K562 (cell line): ENCODE results near the gene ENTPD6. TPM values are rescaled to one million over a fixed set of nuclear protein-coding genes. Genes with fewer than 3 reads are reported as not detected.

Experiments
- ATAC-seq: fragments of 200-7000 bp; cut with Tn5 transposase; 3 replicates; pipeline ENCODE4 v1.9.1; 2020; ENCODE audit warnings: moderate library complexity
- BruUV-seq: library from RNA; stranded (reverse); fragments of 400-500 nt; replicated peaks from 2 replicates; lab custom pipeline; 2021; lab: Mats Ljungman, UMichigan
- CTCF ChIA-PET: fragments of 300-600 bp; formaldehyde crosslinking; extraction: SDS; loops from one replicate; lab custom pipeline; 2021; ENCODE audit warnings: low intra/inter-chr PET ratio; lab: Yijun Ruan, JAX
- POLR2A ChIA-PET: fragments of 300-600, 350-650 bp; sonication (Branson Sonifier 250); formaldehyde crosslinking; extraction: SDS; loops from one replicate; lab custom pipeline; 2021; ENCODE audit warnings: antibody characterized with exemption, inconsistent platforms; lab: Yijun Ruan, JAX
- DNase-seq, 4 experiments: peaks; one replicate each; pipeline versions ENCODE4 v3.0.0 to v3.0.0-alpha.2; 2011 to 2018; ENCODE audit warnings: low spot score in 3 of 4, mixed read lengths in 3 of 4; ENCODE audit errors: extremely low read depth in 1 of 4
- FAIRE-seq: peaks from 2 replicates; lab custom pipeline; 2011; peaks lifted over from hg19 to GRCh38; lab: Jason Lieb, UNC
- H2AFZ ChIP-seq: 2 replicates; pipeline ENCODE4 v1.6.0; 2011; ENCODE audit warnings: low read depth, low read length, control low read depth, inconsistent platforms
- H3K27ac ChIP-seq: fragments of 200-600 bp; 3 replicates; pipeline ENCODE4 v1.8.0; 2011; ENCODE audit warnings: low read depth, mild to moderate bottlenecking, control low read depth, inconsistent platforms, low read length, moderate library complexity, mixed read lengths; ENCODE audit errors: extremely low read depth
- H3K27me3 ChIP-seq, 2 experiments: fragments of 300-600 bp in 1 of 2; 2 replicates in 1 of 2; 3 replicates in 1 of 2; pipeline versions ENCODE4 v1.6.0 to v1.8.0; 2011; ENCODE audit warnings: inconsistent platforms in 2 of 2, low read length in 2 of 2, mild to moderate bottlenecking in 1 of 2, mixed read lengths in 1 of 2, moderate library complexity in 1 of 2; ENCODE audit not compliant: control insufficient read depth in 2 of 2, insufficient read depth in 2 of 2
- H3K36me3 ChIP-seq: fragments of 300-600 bp; 3 replicates; pipeline ENCODE4 v1.8.0; 2011; ENCODE audit warnings: mild to moderate bottlenecking, low read length, inconsistent platforms; ENCODE audit not compliant: control insufficient read depth, insufficient read depth
- H3K4me1 ChIP-seq, 2 experiments: fragments of 200-600 bp in 1 of 2; replicated peaks in 1 of 2; 2 replicates in 1 of 2; 3 replicates in 1 of 2; pipeline versions ENCODE4 v1.5.1 to v1.8.0; 2011; ENCODE audit warnings: inconsistent platforms in 2 of 2, low read length in 2 of 2, mild to moderate bottlenecking in 1 of 2, mixed read lengths in 1 of 2, moderate library complexity in 1 of 2; ENCODE audit not compliant: control insufficient read depth in 2 of 2, insufficient read depth in 2 of 2
- H3K4me2 ChIP-seq: 2 replicates; pipeline ENCODE4 v1.6.1; 2011; ENCODE audit warnings: low read length, control low read depth, inconsistent platforms, mixed read lengths; ENCODE audit not compliant: insufficient read depth
- H3K4me3 ChIP-seq: fragments of 200-600 bp; sonication (generic), shearing (Covaris generic); 2 replicates; pipeline ENCODE4 v1.5.1; 2016; ENCODE audit warnings: control low read depth, inconsistent platforms
- H3K79me2 ChIP-seq: fragments of 200-600 bp; 3 replicates; pipeline ENCODE4 v1.8.0; 2011; ENCODE audit warnings: low read length, inconsistent platforms; ENCODE audit not compliant: control insufficient read depth, insufficient read depth
- H3K9ac ChIP-seq, 2 experiments: 2 replicates each; pipeline versions ENCODE4 v1.6.0 to v1.6.1; 2011; ENCODE audit warnings: low read depth in 2 of 2, low read length in 2 of 2, control low read depth in 1 of 2, inconsistent platforms in 1 of 2, mild to moderate bottlenecking in 1 of 2, mixed read lengths in 1 of 2; ENCODE audit not compliant: insufficient read depth in 1 of 2
- H3K9me1 ChIP-seq: one replicate; pipeline ENCODE4 v1.6.0; 2011; ENCODE audit warnings: inconsistent platforms, mild to moderate bottlenecking, low read length, moderate library complexity; ENCODE audit not compliant: control insufficient read depth, insufficient read depth
- H3K9me3 ChIP-seq: replicated peaks from 2 replicates; pipeline ENCODE4 v1.5.1; 2011; ENCODE audit warnings: low read depth, low read length, inconsistent platforms; ENCODE audit not compliant: control insufficient read depth, insufficient read depth
- H4K20me1 ChIP-seq: replicated peaks from 2 replicates; pipeline ENCODE4 v1.6.1; 2011; ENCODE audit warnings: low read length, inconsistent platforms, mixed read lengths; ENCODE audit not compliant: control insufficient read depth, insufficient read depth
- ARID4B ChIP-seq: sonication (generic); formaldehyde crosslinking; IDR thresholded peaks from 2 replicates; pipeline ENCODE4 v1.8.0; 2022; ENCODE audit warnings: mild to moderate bottlenecking, missing genetic modification reagents
- ELK3 ChIP-seq: fragments of 450-650 bp; formaldehyde crosslinking; IDR thresholded peaks from 2 replicates; pipeline ENCODE4 v1.4.0; 2020; ENCODE audit warnings: mild to moderate bottlenecking
- FOXJ3 ChIP-seq: sonication (generic); formaldehyde crosslinking; IDR thresholded peaks from 2 replicates; pipeline ENCODE4 v1.4.0; 2020; ENCODE audit warnings: mild to moderate bottlenecking, missing genetic modification reagents
- GTF2B ChIP-seq: IDR thresholded peaks from 2 replicates; pipeline ENCODE4 v1.6.1; 2011; ENCODE audit not compliant: insufficient read length; ENCODE audit errors: extremely low read depth
- MTA3 ChIP-seq: fragments of 450-650 bp; formaldehyde crosslinking; IDR thresholded peaks from 2 replicates; pipeline ENCODE4 v1.6.1; 2017; ENCODE audit warnings: mild to moderate bottlenecking, borderline replicate concordance
- NFATC3 ChIP-seq: fragments of 450-650 bp; IDR thresholded peaks from 2 replicates; pipeline ENCODE4 v1.6.1; 2017; ENCODE audit warnings: mild to moderate bottlenecking
- NR0B1 ChIP-seq: fragments of 450-650 bp; IDR thresholded peaks from one replicate; pipeline ENCODE4 v1.6.1; 2018; ENCODE audit warnings: mild to moderate bottlenecking, moderate library complexity; ENCODE audit not compliant: partially characterized antibody
- NRF1 ChIP-seq, 2 experiments: fragments of 450-650 bp; IDR thresholded peaks in 1 of 2; conservative IDR thresholded peaks in 1 of 2; 2 replicates each; pipeline ENCODE4 v1.6.1; 2014; ENCODE audit warnings: mild to moderate bottlenecking in 2 of 2
- WGBS: fragments of 100-300 bp; shearing (Covaris generic); methylation state at CpG from one replicate; pipeline ENCODE4 v1.1.6; 2016; ENCODE audit warnings: low coverage, mixed read lengths; ENCODE audit not compliant: insufficient coverage; ENCODE audit errors: missing lambda C conversion rate; 5-methylcytosine and 5-hydroxymethylcytosine counted together
- in situ Hi-C: fragments of 300-500 bp; cut with MboI; formaldehyde crosslinking; loops from 4 replicates; pipeline ENCODE4 v1.15.0; 2018; ENCODE audit warnings: inconsistent platforms, mixed read lengths
- intact Hi-C: fragments of 100-400 bp; cut with micrococcal nuclease; formaldehyde crosslinking; loops from 2 replicates; pipeline ENCODE4 v1.14.2; 2022
- polyA plus RNA-seq, 8 experiments: library from polyadenylated mRNA; depleted of rRNA in 4 of 8; stranded (reverse) in 5 of 8; unstranded in 3 of 8; fragments of >200 nt; fragmentation: Nextera tagmentation in 2 of 8; fragmentation: Illumina TruSeq in 1 of 8; extraction: Ambion mirVana in 2 of 8; extraction: Trizol in 1 of 8; gene quantifications; 2 replicates each; pipeline versions ENCODE4 v1.2.1 to v1.2.3, GENCODE V29; 2011 to 2014; ENCODE audit warnings: inconsistent platforms in 1 of 8, missing spikeins in 1 of 8
- total RNA-seq, 7 experiments: library from RNA; depleted of rRNA in 6 of 7; stranded (reverse); fragments of >200 nt in 6 of 7; fragmentation: Illumina TruSeq in 2 of 7; extraction: Trizol in 2 of 7; gene quantifications; 2 replicates each; pipeline versions ENCODE4 v1.2.1 to v1.2.3, GENCODE V29; 2011 to 2021; ENCODE audit warnings: low replicate concordance in 1 of 7

Gene ENTPD6
- total and polyA plus RNA-seq, 9 of the 15 experiments (the other 6 are each of a cell fraction or from before 2014, with no cell fraction given) = 0.82 to 36.8 (median 22.4) TPM

GRCh38 chr20:25194333-25194972 lies 1.1 kb upstream of the ENTPD6 start:
- intact Hi-C loops = no loop called here
- Histone ChIP-seq H3K36me3 (peaks cover 2% of the 10 kb centered on the region; the same call in 1 of the 3 replicates), H2AFZ (no peak overlapping the region), H3K4me1 (peaks cover 7 to 22% of the 10 kb centered on the region in 2 experiments; a peak in 4 of 5 replicates), H3K27ac (no peak overlapping the region), H3K9me1 (peaks cover 2% of the 10 kb centered on the region), H3K4me3 (no peak overlapping the region), H3K79me2 (peaks cover 18% of the 10 kb centered on the region), H3K4me2 (no peak overlapping the region), H3K27me3 (peaks cover 5 to 15% of the 10 kb centered on the region in 2 experiments; a peak in 3 of 5 replicates), H4K20me1 (peaks cover 10% of the 10 kb centered on the region), H3K9ac (no peak overlapping the region; a peak in 1 of 4 replicates), H3K9me3 (no peaks in the 10 kb centered on the region)
- CTCF ChIA-PET = no interaction called here
- no peak for ATAC-seq
- no peak for TF ChIP-seq NFATC3
- TF ChIP-seq NR0B1 = no peak
- no peak for TF ChIP-seq NRF1 (conservative IDR thresholded peaks at IDR 0.05 in 1 of 2, IDR thresholded peaks at IDR 0.05 in 1 of 2)
- TF ChIP-seq MTA3 = no peak
- TF ChIP-seq GTF2B = no peak
- no peak for TF ChIP-seq ARID4B (CRISPR knock-in tag)
- no peak for TF ChIP-seq FOXJ3
- TF ChIP-seq ELK3 (CRISPR knock-in tag) = no peak
- DNase-seq = no peak
- BruUV-seq = no TSS peak
- 78% methylated on average over 17 of the region's 18 CpGs for WGBS
- POLR2A ChIA-PET = interaction anchor here (0.6 to 2.1 kb wide), 3 partner anchors 10 to 66 kb away, joined by 4 to 7 read pairs (median 4); no protein-coding TSS in a partner anchor
- no peak for FAIRE-seq
- in situ Hi-C loops = no loop called here
